ENCODE data around the gene TBCC. TPM values are rescaled to one million over a fixed set of nuclear protein-coding genes. Genes with fewer than 3 reads are reported as not detected.
A peak's percentile ranks its signal among the peaks of the same experiment; 100 is the strongest.

Gene TBCC
- total and polyA plus RNA-seq, 2 of the 13 experiments (the other 11 are each of a cell fraction or from before 2014, with no cell fraction given): 14.8 to 36.1 TPM

GRCh38 chr6:42745640-42746462 lies at the start of gene TBCC (continued):
- TF ChIP-seq SMAD1 (CRISPR knock-in tag; IDR thresholded peaks at IDR 0.05; ENCODE audit: borderline replicate concordance, low read depth) (no peak; the same call in 1 of the 2 replicates), ZNF740 (CRISPR knock-in tag; IDR thresholded peaks at IDR 0.05) (no peak), ATF3 (CRISPR knock-in tag; IDR thresholded peaks at IDR 0.05) (peak; percentile 64; the same call in 1 of the 2 replicates), BHLHE40 (IDR thresholded peaks at IDR 0.05; ENCODE audit: low read length) (no peak; the same call in 1 of the 2 replicates), ZBTB26 (CRISPR knock-in tag; IDR thresholded peaks at IDR 0.05; ENCODE audit: borderline replicate concordance) (peak; percentile 87; the same call in 1 of the 2 replicates), PBX2 (CRISPR knock-in tag; IDR thresholded peaks at IDR 0.05) (no peak), ZNF34 (CRISPR knock-in tag; IDR thresholded peaks at IDR 0.05; ENCODE audit: borderline replicate concordance) (no peak), RFXANK (CRISPR knock-in tag; IDR thresholded peaks at IDR 0.05) (no peak; the same call in 1 of the 2 replicates), ZNF841 (CRISPR knock-in tag; IDR thresholded peaks at IDR 0.05; ENCODE audit: borderline replicate concordance) (no peak), ZNF350 (CRISPR knock-in tag; IDR thresholded peaks at IDR 0.05; ENCODE audit: borderline replicate concordance, low read depth) (peak; percentile 28), KLF16 (CRISPR knock-in tag; IDR thresholded peaks at IDR 0.05) (peak; percentile 45 to 73; a peak in 2 of 4 replicates), ZNF776 (CRISPR knock-in tag; IDR thresholded peaks at IDR 0.05) (peak; percentile 77), CEBPB (IDR thresholded peaks at IDR 0.05; ENCODE audit: borderline replicate concordance, low read depth, low read length) (no peak), ZNF414 (CRISPR knock-in tag; IDR thresholded peaks at IDR 0.05) (no peak; the same call in 1 of the 2 replicates), ZNF550 (CRISPR knock-in tag; IDR thresholded peaks at IDR 0.05; ENCODE audit: borderline replicate concordance) (no peak), MAX (IDR thresholded peaks at IDR 0.05) (peak; percentile 69), ZNF333 (CRISPR knock-in tag; IDR thresholded peaks at IDR 0.05; ENCODE audit: borderline replicate concordance) (peak; percentile 58), CBX2 (IDR thresholded peaks at IDR 0.05; ENCODE audit: low read depth, low read length) (no peak), CBX2 (CRISPR knock-in tag; IDR thresholded peaks at IDR 0.05; ENCODE audit: low read depth) (no peak), CCAR2 (optimal IDR thresholded peaks at IDR 0.05; ENCODE audit: low read depth, low read length) (no peak), KMT2A (CRISPR knock-in tag; IDR thresholded peaks at IDR 0.05) (peak; percentile 82; the same call in 1 of the 2 replicates), NR2F2 (IDR thresholded peaks at IDR 0.05; ENCODE audit: borderline replicate concordance, low read depth) (no peak; the same call in 1 of the 2 replicates), ZNF607 (CRISPR knock-in tag; IDR thresholded peaks at IDR 0.05; ENCODE audit: borderline replicate concordance) (no peak; the same call in none of the 2 replicates), ZNF275 (CRISPR knock-in tag; IDR thresholded peaks at IDR 0.05; ENCODE audit: borderline replicate concordance) (0 out of 2 replicates have a peak, but pooled peaks have one; percentile 26)
